Uterus (tissue), 2 donors: Measurements from ENCODE around the gene TCP11L1.

Source experiments
- CTCF ChIP-seq, 4 experiments: fragments of 200-600 bp in 2 of 4; fragments of 450-650 bp in 2 of 4; sonication (generic) in 2 of 4; IDR thresholded peaks; one replicate each; pipeline ENCODE4 v1.5.1; 2016 to 2019; ENCODE audit warnings: antibody characterized with exemption in 4 of 4, mild to moderate bottlenecking in 2 of 4, moderate library complexity in 1 of 4
- POLR2A ChIP-seq, 2 donors: fragments of 450-650 bp; IDR thresholded peaks; one replicate each; pipeline ENCODE4 v1.6.1; 2016; ENCODE audit warnings: antibody characterized with exemption in 2 of 2, mild to moderate bottlenecking in 1 of 2, moderate library complexity in 1 of 2

DNA sequence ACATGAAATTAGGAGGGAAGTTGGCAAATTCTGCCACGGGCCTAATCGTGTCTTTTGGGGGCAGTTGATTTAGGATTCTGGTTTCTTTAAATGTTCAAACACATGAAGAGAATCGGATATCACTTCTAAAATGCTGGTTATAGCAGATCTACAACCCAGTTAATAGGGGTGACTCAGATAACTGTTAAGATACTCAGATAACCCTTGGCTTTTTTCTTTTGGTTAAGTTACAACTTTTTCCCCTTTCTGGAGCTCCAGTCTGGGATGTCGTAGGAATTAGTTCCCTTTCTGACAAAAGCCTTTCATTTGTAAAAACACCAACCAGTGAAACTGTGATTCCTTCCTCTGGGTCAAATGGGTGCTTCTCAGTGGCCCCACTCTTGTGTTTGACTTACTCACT, 22.7 kb upstream of the TCP11L1 start:
- TF ChIP-seq CTCF (IDR thresholded peaks at IDR 0.05) (no peak), POLR2A (IDR thresholded peaks at IDR 0.05) (no peak)
